DND-41 (cell line): ENCODE data around the gene SIL1.

Experiments used
- ATAC-seq: fragments of 200-7000 bp; cut with Tn5 transposase; 3 replicates; pipeline ENCODE4 v1.9.1; 2021; ENCODE audit warnings: low read depth; ENCODE audit not compliant: insufficient read depth
- DNase-seq: peaks from one replicate; pipeline ENCODE4 v3.0.0-alpha.2; 2020
- H2AFZ ChIP-seq: 2 replicates; pipeline ENCODE4 v1.6.0; 2012; ENCODE audit warnings: low read depth, low read length
- H3K27ac ChIP-seq: 2 replicates; pipeline ENCODE4 v1.5.1; 2012; ENCODE audit warnings: low read length, inconsistent platforms
- H3K27me3 ChIP-seq: fragments of 200-600 bp; sonication (generic); 2 replicates; pipeline ENCODE4 v1.6.0; 2012; ENCODE audit warnings: low read length, mild to moderate bottlenecking, inconsistent platforms; ENCODE audit not compliant: insufficient read depth, poor library complexity
- H3K36me3 ChIP-seq: 2 replicates; pipeline ENCODE4 v1.5.1; 2012; ENCODE audit warnings: low read length, inconsistent platforms; ENCODE audit not compliant: insufficient read depth
- H3K4me1 ChIP-seq: 2 replicates; pipeline ENCODE4 v1.5.1; 2012; ENCODE audit warnings: mild to moderate bottlenecking, low read length; ENCODE audit not compliant: insufficient read depth
- H3K4me2 ChIP-seq: 2 replicates; pipeline ENCODE4 v1.6.0; 2012; ENCODE audit warnings: mild to moderate bottlenecking, moderate library complexity, low read length, inconsistent platforms; ENCODE audit not compliant: insufficient read depth
- H3K4me3 ChIP-seq, 2 experiments: fragments of 200-600 bp in 1 of 2; shearing (Covaris generic) in 1 of 2; 2 replicates each; pipeline ENCODE4 v1.5.1; 2012 to 2016; ENCODE audit warnings: inconsistent platforms in 2 of 2, low read length in 2 of 2, mild to moderate bottlenecking in 2 of 2, low read depth in 1 of 2, moderate library complexity in 1 of 2
- H3K79me2 ChIP-seq: 2 replicates; pipeline ENCODE4 v1.6.0; 2012; ENCODE audit warnings: low read length, inconsistent platforms; ENCODE audit not compliant: insufficient read depth
- H3K9ac ChIP-seq: 2 replicates; pipeline ENCODE4 v1.6.0; 2012; ENCODE audit warnings: low read depth, mild to moderate bottlenecking, inconsistent platforms, low read length, moderate library complexity
- H3K9me3 ChIP-seq: 2 replicates; pipeline ENCODE4 v1.5.1; 2012; ENCODE audit warnings: low read length, moderate library complexity, mild to moderate bottlenecking, inconsistent platforms; ENCODE audit not compliant: insufficient read depth, severe bottlenecking
- H4K20me1 ChIP-seq: 2 replicates; pipeline ENCODE4 v1.6.0; 2012; ENCODE audit warnings: low read length; ENCODE audit not compliant: insufficient read depth
- EZH2 ChIP-seq: IDR thresholded peaks from 3 replicates; pipeline ENCODE4 v1.6.1; 2012; ENCODE audit warnings: borderline replicate concordance, low read depth, mild to moderate bottlenecking, moderate library complexity, low read length, inconsistent platforms; ENCODE audit not compliant: severe bottlenecking
- TF ChIP-seq, protein P1 (sequence below): IDR thresholded peaks from 2 replicates; pipeline ENCODE4 v1.5.1; 2012; ENCODE audit warnings: borderline replicate concordance, low read length, moderate library complexity, mild to moderate bottlenecking; ENCODE audit not compliant: poor library complexity, severe bottlenecking; ENCODE audit errors: extremely low read depth

Gene SIL1

DNA sequence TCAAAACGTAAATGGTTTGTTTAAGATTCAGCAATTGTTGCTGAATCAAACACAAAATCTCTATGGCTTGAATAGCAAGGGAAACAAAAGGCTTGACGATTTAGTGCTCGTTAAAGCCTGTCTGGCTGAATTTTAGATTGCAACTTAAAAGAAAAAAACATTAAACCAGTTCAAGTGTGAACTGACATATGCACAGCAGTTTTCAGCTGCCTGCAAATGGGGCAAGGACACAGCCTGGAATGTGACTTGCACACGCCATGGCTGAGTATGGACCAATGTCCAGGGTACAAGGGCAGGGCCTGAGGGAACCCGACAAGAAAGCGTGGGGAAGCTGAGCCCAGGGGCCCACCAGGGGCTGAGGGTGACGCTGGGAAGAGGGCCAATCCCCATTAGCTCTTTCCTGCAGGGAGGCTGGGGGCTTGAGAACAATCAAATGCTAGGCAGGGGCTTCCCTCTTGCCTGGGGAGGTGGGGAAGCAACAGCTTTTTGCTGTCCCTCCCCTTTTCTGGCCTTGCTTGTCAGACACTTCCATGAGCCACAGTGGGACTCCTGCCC lies 233.4 kb downstream of the SIL1 start:
- TF ChIP-seq, protein P1, sequence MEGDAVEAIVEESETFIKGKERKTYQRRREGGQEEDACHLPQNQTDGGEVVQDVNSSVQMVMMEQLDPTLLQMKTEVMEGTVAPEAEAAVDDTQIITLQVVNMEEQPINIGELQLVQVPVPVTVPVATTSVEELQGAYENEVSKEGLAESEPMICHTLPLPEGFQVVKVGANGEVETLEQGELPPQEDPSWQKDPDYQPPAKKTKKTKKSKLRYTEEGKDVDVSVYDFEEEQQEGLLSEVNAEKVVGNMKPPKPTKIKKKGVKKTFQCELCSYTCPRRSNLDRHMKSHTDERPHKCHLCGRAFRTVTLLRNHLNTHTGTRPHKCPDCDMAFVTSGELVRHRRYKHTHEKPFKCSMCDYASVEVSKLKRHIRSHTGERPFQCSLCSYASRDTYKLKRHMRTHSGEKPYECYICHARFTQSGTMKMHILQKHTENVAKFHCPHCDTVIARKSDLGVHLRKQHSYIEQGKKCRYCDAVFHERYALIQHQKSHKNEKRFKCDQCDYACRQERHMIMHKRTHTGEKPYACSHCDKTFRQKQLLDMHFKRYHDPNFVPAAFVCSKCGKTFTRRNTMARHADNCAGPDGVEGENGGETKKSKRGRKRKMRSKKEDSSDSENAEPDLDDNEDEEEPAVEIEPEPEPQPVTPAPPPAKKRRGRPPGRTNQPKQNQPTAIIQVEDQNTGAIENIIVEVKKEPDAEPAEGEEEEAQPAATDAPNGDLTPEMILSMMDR, result no peak
- no peak for TF ChIP-seq EZH2
- Histone ChIP-seq H3K4me2 (no peak overlapping the region), H3K4me3 (no peak overlapping the region), H2AFZ (no peak overlapping the region), H3K27ac (no peak overlapping the region), H3K9ac (no peak overlapping the region), H3K27me3 (no peaks in the 10 kb centered on the region), H3K9me3 (no peaks in the 10 kb centered on the region), H4K20me1 (no peaks in the 10 kb centered on the region), H3K4me1 (no peaks in the 10 kb centered on the region), H3K36me3 (no peaks in the 10 kb centered on the region), H3K79me2 (no peaks in the 10 kb centered on the region)
- no peak for DNase-seq
- no peak for ATAC-seq

DNA sequence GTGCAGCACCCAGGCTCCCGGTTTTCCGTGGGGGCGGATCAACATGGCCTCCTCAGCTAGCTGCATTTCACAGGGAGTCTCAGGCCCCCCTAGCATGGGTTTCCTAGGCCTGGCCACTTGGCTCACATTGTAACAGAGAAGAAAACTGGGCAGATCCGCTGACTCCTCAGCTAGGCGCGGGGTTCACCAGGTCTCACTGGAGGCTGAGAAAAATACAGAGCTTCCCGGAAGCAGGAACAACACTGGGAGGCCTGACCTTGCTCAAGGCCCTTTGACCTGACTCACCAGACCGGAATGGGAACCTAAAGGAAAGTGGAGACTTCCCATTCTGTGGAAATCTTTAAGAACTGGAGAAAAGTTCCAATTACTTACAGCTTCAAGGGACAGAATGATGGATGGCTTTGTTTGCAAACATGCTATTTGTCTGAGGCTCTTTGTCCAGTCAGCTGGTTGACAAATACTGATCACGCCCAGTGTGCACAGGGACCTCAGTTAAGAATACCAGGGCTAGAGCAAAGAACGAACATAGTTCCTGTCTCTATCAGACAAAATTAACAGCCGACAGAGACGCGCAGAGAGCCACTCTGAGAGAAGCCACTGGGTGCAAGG lies 234.3 kb downstream of the SIL1 start:
- no peaks in the 10 kb centered on the region for H3K36me3 ChIP-seq
- no peak for DNase-seq

DNA sequence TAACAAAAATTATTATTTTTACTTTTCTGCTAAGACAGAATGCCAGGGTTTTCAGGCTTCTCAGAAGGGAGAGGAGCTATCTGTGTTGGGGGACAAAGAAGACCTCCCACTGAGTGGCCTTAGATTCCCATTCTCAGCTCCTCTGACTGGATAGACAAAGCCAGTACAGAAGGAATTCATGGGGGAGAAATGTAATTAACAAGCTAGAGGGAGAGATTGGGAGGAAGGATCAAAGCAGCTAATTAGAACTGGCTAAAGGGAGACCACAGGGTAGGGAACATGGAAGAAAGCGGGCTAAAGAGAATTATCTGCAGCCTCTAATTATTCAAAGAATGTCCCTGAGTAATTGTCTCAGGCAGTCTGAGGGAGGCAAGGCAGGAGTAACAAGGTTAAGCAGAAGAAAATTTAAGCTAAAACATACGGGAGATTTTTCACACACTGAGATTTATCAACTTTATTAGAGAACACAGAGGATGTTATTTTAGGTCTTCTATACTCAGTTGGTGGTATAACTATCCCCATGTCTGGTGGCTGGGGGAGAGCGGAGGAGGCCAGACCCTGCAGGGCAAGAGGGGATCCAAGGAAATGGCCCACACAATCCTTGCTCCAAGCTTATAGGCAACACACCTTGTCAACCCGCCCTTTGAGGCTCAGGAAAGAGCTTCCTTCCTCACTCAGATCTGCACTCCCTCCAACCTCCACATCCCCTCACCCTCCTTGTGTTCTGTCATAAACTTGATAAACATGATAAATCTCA lies 235.4 kb downstream of the SIL1 start:
- DNase-seq (no peak), ATAC-seq (no peak)
- TF ChIP-seq, protein P1, result no peak
- TF ChIP-seq EZH2, result no peak
- Histone ChIP-seq H3K4me3 (no peak overlapping the region), H3K36me3 (no peaks in the 10 kb centered on the region), H3K79me2 (no peaks in the 10 kb centered on the region), H3K4me1 (no peaks in the 10 kb centered on the region), H3K27ac (no peak overlapping the region), H3K9me3 (no peaks in the 10 kb centered on the region), H4K20me1 (no peaks in the 10 kb centered on the region), H2AFZ (no peak overlapping the region), H3K9ac (no peak overlapping the region), H3K27me3 (no peaks in the 10 kb centered on the region), H3K4me2 (no peak overlapping the region)

More for the DNA sequence above, 234.3 kb downstream of the SIL1 start:
- Histone ChIP-seq H3K4me2 (no peak overlapping the region), H4K20me1 (no peaks in the 10 kb centered on the region), H3K4me1 (no peaks in the 10 kb centered on the region), H3K79me2 (no peaks in the 10 kb centered on the region), H3K9ac (no peak overlapping the region), H3K9me3 (no peaks in the 10 kb centered on the region), H3K4me3 (no peak overlapping the region), H2AFZ (no peak overlapping the region), H3K27me3 (no peaks in the 10 kb centered on the region), H3K27ac (no peak overlapping the region)
- ATAC-seq, result no peak
- TF ChIP-seq EZH2, result no peak
- TF ChIP-seq, protein P1, result no peak
